ENCODE measurements around the gene SCFD2. TPM values are rescaled to one million over a fixed set of nuclear protein-coding genes. Genes with fewer than 3 reads are reported as not detected.

The SCFD2 gene
- total and polyA plus RNA-seq, 2 of the 8 experiments (the other 6 are each of a cell fraction or from before 2014, with no cell fraction given): 6.2 to 10.2 TPM

- TF ChIP-seq, protein P1, sequence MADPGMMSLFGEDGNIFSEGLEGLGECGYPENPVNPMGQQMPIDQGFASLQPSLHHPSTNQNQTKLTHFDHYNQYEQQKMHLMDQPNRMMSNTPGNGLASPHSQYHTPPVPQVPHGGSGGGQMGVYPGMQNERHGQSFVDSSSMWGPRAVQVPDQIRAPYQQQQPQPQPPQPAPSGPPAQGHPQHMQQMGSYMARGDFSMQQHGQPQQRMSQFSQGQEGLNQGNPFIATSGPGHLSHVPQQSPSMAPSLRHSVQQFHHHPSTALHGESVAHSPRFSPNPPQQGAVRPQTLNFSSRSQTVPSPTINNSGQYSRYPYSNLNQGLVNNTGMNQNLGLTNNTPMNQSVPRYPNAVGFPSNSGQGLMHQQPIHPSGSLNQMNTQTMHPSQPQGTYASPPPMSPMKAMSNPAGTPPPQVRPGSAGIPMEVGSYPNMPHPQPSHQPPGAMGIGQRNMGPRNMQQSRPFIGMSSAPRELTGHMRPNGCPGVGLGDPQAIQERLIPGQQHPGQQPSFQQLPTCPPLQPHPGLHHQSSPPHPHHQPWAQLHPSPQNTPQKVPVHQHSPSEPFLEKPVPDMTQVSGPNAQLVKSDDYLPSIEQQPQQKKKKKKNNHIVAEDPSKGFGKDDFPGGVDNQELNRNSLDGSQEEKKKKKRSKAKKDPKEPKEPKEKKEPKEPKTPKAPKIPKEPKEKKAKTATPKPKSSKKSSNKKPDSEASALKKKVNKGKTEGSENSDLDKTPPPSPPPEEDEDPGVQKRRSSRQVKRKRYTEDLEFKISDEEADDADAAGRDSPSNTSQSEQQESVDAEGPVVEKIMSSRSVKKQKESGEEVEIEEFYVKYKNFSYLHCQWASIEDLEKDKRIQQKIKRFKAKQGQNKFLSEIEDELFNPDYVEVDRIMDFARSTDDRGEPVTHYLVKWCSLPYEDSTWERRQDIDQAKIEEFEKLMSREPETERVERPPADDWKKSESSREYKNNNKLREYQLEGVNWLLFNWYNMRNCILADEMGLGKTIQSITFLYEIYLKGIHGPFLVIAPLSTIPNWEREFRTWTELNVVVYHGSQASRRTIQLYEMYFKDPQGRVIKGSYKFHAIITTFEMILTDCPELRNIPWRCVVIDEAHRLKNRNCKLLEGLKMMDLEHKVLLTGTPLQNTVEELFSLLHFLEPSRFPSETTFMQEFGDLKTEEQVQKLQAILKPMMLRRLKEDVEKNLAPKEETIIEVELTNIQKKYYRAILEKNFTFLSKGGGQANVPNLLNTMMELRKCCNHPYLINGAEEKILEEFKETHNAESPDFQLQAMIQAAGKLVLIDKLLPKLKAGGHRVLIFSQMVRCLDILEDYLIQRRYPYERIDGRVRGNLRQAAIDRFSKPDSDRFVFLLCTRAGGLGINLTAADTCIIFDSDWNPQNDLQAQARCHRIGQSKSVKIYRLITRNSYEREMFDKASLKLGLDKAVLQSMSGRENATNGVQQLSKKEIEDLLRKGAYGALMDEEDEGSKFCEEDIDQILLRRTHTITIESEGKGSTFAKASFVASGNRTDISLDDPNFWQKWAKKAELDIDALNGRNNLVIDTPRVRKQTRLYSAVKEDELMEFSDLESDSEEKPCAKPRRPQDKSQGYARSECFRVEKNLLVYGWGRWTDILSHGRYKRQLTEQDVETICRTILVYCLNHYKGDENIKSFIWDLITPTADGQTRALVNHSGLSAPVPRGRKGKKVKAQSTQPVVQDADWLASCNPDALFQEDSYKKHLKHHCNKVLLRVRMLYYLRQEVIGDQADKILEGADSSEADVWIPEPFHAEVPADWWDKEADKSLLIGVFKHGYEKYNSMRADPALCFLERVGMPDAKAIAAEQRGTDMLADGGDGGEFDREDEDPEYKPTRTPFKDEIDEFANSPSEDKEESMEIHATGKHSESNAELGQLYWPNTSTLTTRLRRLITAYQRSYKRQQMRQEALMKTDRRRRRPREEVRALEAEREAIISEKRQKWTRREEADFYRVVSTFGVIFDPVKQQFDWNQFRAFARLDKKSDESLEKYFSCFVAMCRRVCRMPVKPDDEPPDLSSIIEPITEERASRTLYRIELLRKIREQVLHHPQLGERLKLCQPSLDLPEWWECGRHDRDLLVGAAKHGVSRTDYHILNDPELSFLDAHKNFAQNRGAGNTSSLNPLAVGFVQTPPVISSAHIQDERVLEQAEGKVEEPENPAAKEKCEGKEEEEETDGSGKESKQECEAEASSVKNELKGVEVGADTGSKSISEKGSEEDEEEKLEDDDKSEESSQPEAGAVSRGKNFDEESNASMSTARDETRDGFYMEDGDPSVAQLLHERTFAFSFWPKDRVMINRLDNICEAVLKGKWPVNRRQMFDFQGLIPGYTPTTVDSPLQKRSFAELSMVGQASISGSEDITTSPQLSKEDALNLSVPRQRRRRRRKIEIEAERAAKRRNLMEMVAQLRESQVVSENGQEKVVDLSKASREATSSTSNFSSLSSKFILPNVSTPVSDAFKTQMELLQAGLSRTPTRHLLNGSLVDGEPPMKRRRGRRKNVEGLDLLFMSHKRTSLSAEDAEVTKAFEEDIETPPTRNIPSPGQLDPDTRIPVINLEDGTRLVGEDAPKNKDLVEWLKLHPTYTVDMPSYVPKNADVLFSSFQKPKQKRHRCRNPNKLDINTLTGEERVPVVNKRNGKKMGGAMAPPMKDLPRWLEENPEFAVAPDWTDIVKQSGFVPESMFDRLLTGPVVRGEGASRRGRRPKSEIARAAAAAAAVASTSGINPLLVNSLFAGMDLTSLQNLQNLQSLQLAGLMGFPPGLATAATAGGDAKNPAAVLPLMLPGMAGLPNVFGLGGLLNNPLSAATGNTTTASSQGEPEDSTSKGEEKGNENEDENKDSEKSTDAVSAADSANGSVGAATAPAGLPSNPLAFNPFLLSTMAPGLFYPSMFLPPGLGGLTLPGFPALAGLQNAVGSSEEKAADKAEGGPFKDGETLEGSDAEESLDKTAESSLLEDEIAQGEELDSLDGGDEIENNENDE (IDR thresholded peaks at IDR 0.05; ENCODE audit: insufficient replicate concordance, low read length): no peak
- no peak for TF ChIP-seq POLR2AphosphoS5 (IDR thresholded peaks at IDR 0.05; ENCODE audit: low read depth, low read length)
- TF ChIP-seq CTBP2 (IDR thresholded peaks at IDR 0.05; ENCODE audit: borderline replicate concordance, insufficient read depth, insufficient read length, low read length): no peak
- no peak for TF ChIP-seq POU5F1 (IDR thresholded peaks at IDR 0.05; ENCODE audit: low read depth, low read length)
- no peak for TF ChIP-seq ASH2L (IDR thresholded peaks at IDR 0.05; ENCODE audit: low read length)
These were observed 488.8 kb downstream of the SCFD2 start (continued) for GRCh38 chr4:52877036-52877435.

Measured in H1 (cell line).